IPS-18c (cell line): ENCODE measurements around the gene PROSER3.

Experiments
- H3K4me3 ChIP-seq: 2 replicates; pipeline ENCODE4 v1.7.0; 2013; ENCODE audit warnings: low read depth, mild to moderate bottlenecking, low read length, moderate library complexity; ENCODE audit not compliant: insufficient read depth
- H3K9me3 ChIP-seq: one replicate; pipeline ENCODE4 v1.6.1; 2013; ENCODE audit warnings: mild to moderate bottlenecking, low read length, moderate library complexity; ENCODE audit not compliant: control insufficient read depth, insufficient read depth

PROSER3 gene

GRCh38 chr19:35745328-35746086 is 12.5 kb upstream of the PROSER3 start, which contains the start of the genes PSENEN and U2AF1L4:
PSENEN (plus strand) TSS chr19:35745651; CDS start chr19:35745931, 280 bp downstream.
U2AF1L4 (minus strand) TSS chr19:35745418; CDS start chr19:35745391, 27 bp downstream.
- H3K9me3 ChIP-seq, result no peaks in the 10 kb centered on the region
- peak within 1 kb of the TSS; percentile 92 for H3K4me3 ChIP-seq

DNA sequence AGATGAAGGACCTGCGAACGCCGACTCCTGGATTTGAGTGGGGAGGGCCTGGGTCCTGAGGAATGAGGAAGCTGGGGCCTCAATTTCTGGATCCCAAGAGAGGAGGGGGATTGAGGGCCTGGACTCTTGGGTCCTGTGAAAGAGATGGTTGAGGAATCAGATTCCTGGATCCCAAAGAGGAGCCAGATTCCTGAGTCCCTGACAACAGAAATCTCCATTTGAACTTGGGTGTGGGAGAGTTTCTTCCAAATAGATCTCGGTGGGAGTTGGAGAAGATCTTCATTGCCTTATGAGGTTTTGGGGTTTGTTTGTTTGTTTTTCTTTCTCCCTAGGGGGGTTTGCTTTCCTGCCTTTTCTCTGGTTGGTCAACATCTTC is 11.9 kb upstream of the PROSER3 start:
- Histone ChIP-seq H3K9me3 (no peaks in the 10 kb centered on the region), H3K4me3 (peak overlapping the region; percentile 92)

GRCh38 chr19:35746531-35746930 is 11.4 kb upstream of the PROSER3 start:
- peak overlapping the region; percentile 92 for H3K4me3 ChIP-seq
- no peaks in the 10 kb centered on the region for H3K9me3 ChIP-seq

- H3K4me3 ChIP-seq, result peak within 1 kb of the TSS; percentile 78
- no peaks in the 10 kb centered on the region for H3K9me3 ChIP-seq
Measured at GRCh38 chr19:35748106-35749020, 9.6 kb upstream of the PROSER3 start, which contains the start of gene LIN37. LIN37 (plus strand) TSS chr19:35748576; CDS start chr19:35748725, 149 bp downstream.

DNA sequence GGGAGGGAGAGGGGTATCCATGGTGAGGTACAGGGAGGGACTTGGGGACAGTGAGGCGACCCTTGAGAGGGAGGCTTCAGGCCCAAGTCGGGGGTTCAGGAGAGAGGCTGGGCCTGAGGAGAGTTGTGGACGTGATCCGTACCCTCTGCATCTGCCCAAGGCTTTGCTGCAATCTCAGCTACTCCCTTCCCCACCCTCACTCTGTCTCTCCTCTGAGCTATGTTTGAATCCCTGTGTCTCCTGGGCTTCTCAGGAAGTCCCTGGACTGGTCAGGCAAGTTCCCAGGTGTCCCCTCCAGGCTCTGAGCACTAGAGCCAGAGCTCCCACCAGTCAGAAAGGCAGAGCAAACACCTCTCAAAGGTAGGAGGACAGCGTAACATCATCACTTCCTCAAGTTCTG is 7.8 kb upstream of the PROSER3 start:
- no peak overlapping the region for H3K4me3 ChIP-seq
- no peaks in the 10 kb centered on the region for H3K9me3 ChIP-seq

- Histone ChIP-seq H3K4me3 (no peak overlapping the region), H3K9me3 (no peaks in the 10 kb centered on the region)
Measured at GRCh38 chr19:35751839-35752745, 5.9 kb upstream of the PROSER3 start.

DNA sequence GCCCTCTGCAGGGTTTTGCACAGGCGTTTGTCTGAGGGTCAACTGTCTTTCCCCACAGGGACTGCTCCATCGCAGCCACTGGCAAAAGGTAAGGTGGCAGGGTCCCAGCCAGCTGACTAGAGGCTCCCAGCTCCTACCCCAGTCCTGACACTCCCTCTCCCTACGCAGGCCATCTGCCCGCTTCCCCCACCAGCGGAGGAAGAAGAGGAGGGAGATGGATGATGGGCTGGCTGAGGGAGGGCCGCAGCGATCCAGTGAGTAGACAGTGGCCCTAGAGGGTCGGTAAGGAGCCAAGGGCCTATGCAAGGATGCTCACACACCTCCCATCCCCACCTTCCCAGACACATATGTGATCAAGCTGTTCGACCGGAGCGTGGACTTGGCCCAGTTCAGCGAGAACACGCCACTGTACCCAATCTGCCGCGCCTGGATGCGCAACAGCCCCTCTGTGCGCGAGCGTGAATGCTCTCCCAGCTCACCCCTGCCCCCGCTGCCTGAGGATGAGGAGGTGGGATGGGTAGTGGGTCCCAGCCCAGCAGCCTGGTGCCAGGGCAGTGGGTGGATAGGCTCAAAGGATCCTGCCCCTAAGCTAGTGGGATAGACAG is 5.1 kb upstream of the PROSER3 start:
- Histone ChIP-seq H3K9me3 (no peaks in the 10 kb centered on the region), H3K4me3 (no peak overlapping the region)

- Histone ChIP-seq H3K9me3 (no peaks in the 10 kb centered on the region), H3K4me3 (no peak overlapping the region)
Measured at GRCh38 chr19:35753634-35754369, 4.2 kb upstream of the PROSER3 start.

GRCh38 chr19:35754370-35755130 is 3.4 kb upstream of the PROSER3 start:
- H3K9me3 ChIP-seq, result no peaks in the 10 kb centered on the region
- no peak overlapping the region for H3K4me3 ChIP-seq

DNA sequence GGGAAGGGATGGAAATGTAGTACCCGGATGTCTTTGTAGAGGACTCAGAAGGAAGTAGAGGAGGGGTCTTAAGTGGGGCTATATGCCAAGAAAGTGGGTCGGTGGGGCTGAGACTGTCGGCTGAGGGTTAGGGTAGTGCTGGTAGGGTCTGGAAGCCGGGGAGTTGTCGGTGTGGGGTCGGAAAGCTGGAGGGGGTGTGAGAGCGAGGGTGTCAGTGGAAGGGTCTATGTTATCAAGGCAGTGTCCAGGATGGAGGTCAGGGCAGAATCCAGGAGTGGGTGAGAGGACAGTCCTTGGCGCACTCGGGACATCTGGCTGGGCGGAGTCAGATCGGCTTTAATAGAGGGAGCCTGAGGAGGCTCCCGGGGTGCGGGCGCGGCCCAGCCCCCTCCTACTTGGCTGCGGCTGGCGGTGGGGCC is 2.8 kb upstream of the PROSER3 start:
- Histone ChIP-seq H3K4me3 (peak overlapping the region; percentile 55), H3K9me3 (no peaks in the 10 kb centered on the region)

- H3K4me3 ChIP-seq, result peak overlapping the region; percentile 55
- H3K9me3 ChIP-seq, result no peaks in the 10 kb centered on the region
Measured at GRCh38 chr19:35755550-35756376, 2.2 kb upstream of the PROSER3 start.

DNA sequence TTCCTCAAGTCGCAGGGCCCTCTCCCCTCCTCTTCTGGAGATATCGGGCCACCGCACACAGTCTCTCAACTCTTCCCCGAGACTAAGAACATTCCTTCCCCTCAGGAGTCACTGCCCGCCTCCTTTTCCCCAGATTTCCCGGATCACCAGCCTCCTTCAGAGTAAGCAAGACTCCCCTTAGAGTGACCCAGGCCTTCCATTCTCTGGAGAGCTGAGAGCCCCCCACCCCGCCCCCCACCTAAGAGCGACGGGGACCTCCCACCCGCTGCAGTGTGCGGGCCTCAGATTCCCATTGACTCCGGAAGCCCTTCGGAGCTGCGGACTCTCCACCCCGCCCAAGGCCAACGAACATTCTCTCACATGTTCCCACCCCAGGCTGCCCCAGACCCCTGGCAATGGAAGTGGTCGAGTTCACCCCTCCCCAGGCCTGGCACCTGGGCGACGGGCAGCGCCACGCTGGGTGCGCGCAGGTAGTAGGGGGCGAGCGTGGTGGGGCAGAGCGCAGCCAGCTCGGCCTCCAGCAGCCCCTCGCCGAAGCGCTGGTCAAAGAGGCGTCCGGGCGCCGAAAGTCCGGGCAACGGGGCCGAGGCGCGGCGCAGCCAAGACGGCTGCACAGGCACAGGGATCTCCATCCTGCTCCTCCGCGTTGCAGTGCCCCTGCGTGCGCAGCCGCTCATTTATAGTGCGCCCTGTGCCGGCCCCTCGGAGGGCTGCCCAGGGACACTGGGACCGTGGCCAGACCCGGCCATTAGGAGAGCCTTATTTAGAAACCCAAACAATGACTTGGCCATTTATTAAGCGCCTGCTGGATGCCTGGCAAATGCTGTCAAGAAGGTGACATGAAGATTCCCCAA is 1.4 kb upstream of the PROSER3 start, which contains the start of gene HSPB6:
HSPB6 (minus strand) TSS at position 653 of the 854 bp plus-strand sequence; CDS start at position 632, 21 bp downstream.
- H3K9me3 ChIP-seq, result no peaks in the 10 kb centered on the region
- H3K4me3 ChIP-seq, result peak within 1 kb of the TSS; percentile 100

- Histone ChIP-seq H3K9me3 (no peaks in the 10 kb centered on the region), H3K4me3 (peak overlapping the region; percentile 60)
Measured at GRCh38 chr19:35757231-35757748, 686 bp upstream of the PROSER3 start.
